ENCODE results near the gene SHB.

The SHB gene

DNA sequence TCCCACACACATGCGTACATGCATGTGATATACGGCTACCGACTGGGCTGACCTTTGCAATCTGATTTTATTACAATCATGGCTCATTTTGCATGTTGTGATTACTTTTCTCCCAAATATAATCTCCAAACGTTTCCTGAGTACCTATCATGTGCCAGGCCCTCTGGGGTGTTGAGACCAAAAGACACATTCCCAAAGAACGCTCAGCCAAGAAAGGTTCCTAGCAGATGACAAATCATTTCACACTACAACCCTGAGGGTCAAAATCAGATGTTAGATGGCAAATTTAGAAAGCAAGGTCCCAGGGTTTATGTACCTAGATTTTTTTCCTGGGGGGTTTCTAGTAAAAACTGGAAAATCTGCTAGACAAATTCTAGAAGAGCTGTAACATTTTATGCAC lies 132.7 kb downstream of the SHB start:
- ChIA-PET POLR2A (no interaction called here), CTCF (no interaction called here)

DNA sequence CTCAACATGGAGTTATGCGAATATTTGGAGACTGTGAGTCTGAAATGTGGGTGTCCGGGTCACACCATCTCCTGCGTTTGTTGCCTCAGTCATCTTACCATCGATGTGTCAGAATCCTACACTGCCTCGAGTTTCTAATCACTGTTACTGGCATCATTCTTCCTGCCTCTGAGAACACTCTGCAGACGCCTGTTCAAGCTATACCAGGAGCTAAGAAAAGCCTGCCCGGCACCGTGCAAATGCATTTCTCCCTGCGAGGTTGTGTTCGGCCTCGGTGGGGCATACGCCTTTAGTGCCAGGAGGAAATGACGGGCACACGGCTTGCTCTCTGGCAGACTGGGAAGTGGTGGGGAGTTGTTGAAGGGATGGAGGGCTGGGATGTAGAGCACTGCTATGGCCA lies 133.9 kb downstream of the SHB start:
- Histone ChIP-seq H3K27me3 (replicated peaks in 2 of 5; ENCODE audit: control insufficient read depth in 4 of 5, insufficient read depth in 5 of 5, low read length in 4 of 5) (no peaks in the 10 kb centered on the region), H3K36me3 (ENCODE audit: control insufficient read depth in 4 of 4, insufficient read depth in 4 of 4, low read length in 3 of 4) (peaks cover 0 to 2% (median 0%) of the 10 kb centered on the region in 4 experiments), H3K27ac (ENCODE audit: insufficient read depth in 1 of 2, low read depth in 1 of 2, low read length in 2 of 2, poor library complexity in 1 of 2, severe bottlenecking in 2 of 2) (no peak overlapping the region), H3K9me3 (ENCODE audit: control extremely low read depth in 1 of 5, control insufficient read depth in 4 of 5, insufficient read depth in 2 of 5, low read depth in 1 of 5, low read length in 4 of 5) (no peaks in the 10 kb centered on the region), H3K4me1 (ENCODE audit: control extremely low read depth in 1 of 4, control insufficient read depth in 4 of 4, insufficient read depth in 4 of 4, low read length in 3 of 4) (no peaks in the 10 kb centered on the region), H3K4me3 (ENCODE audit: control insufficient read depth in 1 of 7, extremely low read depth in 1 of 7, insufficient read depth in 4 of 7, low read depth in 2 of 7, low read length in 6 of 7) (no peak overlapping the region)
- CTCF ChIA-PET = interaction anchor here (0.7 to 1.3 kb wide), 2 partner anchors 52 to 57 kb away, joined by 3 read pairs; no protein-coding TSS in a partner anchor
- 94% methylated on average over 10 of the region's 14 CpGs for WGBS (ENCODE audit: insufficient coverage)
- DNase-seq = no peak
- POLR2A ChIA-PET = no interaction called here

More for the DNA sequence above, 132.7 kb downstream of the SHB start:
- no peak for DNase-seq
- no peak overlapping the region for H3K27ac ChIP-seq (ENCODE audit: insufficient read depth in 1 of 2, low read depth in 1 of 2, low read length in 2 of 2, poor library complexity in 1 of 2, severe bottlenecking in 2 of 2)
- H3K4me1 ChIP-seq (ENCODE audit: control extremely low read depth in 1 of 4, control insufficient read depth in 4 of 4, insufficient read depth in 4 of 4, low read length in 3 of 4) = no peaks in the 10 kb centered on the region
- 85% methylated on average over 3 of the region's 5 CpGs for WGBS (ENCODE audit: insufficient coverage)
- no peaks in the 10 kb centered on the region for H3K27me3 ChIP-seq (replicated peaks in 2 of 5; ENCODE audit: control insufficient read depth in 4 of 5, insufficient read depth in 5 of 5, low read length in 4 of 5)
- H3K9me3 ChIP-seq (ENCODE audit: control extremely low read depth in 1 of 5, control insufficient read depth in 4 of 5, insufficient read depth in 2 of 5, low read depth in 1 of 5, low read length in 4 of 5) = no peaks in the 10 kb centered on the region
- H3K4me3 ChIP-seq (ENCODE audit: control insufficient read depth in 1 of 7, extremely low read depth in 1 of 7, insufficient read depth in 4 of 7, low read depth in 2 of 7, low read length in 6 of 7) = no peak overlapping the region
- peaks cover 0 to 2% (median 0%) of the 10 kb centered on the region in 4 experiments for H3K36me3 ChIP-seq (ENCODE audit: control insufficient read depth in 4 of 4, insufficient read depth in 4 of 4, low read length in 3 of 4)

DNA sequence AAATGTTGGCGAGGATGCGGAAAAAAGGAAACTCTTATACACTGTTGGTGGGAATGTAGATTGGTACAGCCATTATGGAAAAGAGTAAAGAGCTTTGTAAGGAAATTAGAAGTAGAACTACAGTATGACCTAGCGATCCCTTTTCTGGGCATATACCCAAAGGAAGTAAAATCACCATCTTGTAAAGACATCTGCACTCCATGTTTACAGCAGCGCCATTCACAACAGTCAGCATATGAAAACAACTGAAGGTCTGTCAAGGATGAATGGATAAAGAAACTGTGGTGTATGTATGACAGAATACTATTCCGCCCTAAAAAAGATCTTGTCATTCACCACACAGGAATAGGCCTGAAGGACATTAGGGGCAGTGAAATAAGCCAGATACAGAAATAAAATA lies 137.4 kb downstream of the SHB start:
- Histone ChIP-seq H3K9me3 (ENCODE audit: control extremely low read depth in 1 of 5, control insufficient read depth in 4 of 5, insufficient read depth in 2 of 5, low read depth in 1 of 5, low read length in 4 of 5) (no peaks in the 10 kb centered on the region), H3K4me1 (ENCODE audit: control extremely low read depth in 1 of 4, control insufficient read depth in 4 of 4, insufficient read depth in 4 of 4, low read length in 3 of 4) (peaks cover 0 to 22% (median 12%) of the 10 kb centered on the region in 4 experiments), H3K36me3 (ENCODE audit: control insufficient read depth in 4 of 4, insufficient read depth in 4 of 4, low read length in 3 of 4) (no peaks in the 10 kb centered on the region), H3K27me3 (replicated peaks in 2 of 5; ENCODE audit: control insufficient read depth in 4 of 5, insufficient read depth in 5 of 5, low read length in 4 of 5) (no peaks in the 10 kb centered on the region), H3K27ac (ENCODE audit: insufficient read depth in 1 of 2, low read depth in 1 of 2, low read length in 2 of 2, poor library complexity in 1 of 2, severe bottlenecking in 2 of 2) (no peak overlapping the region), H3K4me3 (ENCODE audit: control insufficient read depth in 1 of 7, extremely low read depth in 1 of 7, insufficient read depth in 4 of 7, low read depth in 2 of 7, low read length in 6 of 7) (no peak overlapping the region)
- POLR2A ChIA-PET = no interaction called here
- WGBS (ENCODE audit: insufficient coverage) = no CpG with 5 or more reads among the region's 5 CpGs
- DNase-seq = no peak
- CTCF ChIA-PET = no interaction called here

DNA sequence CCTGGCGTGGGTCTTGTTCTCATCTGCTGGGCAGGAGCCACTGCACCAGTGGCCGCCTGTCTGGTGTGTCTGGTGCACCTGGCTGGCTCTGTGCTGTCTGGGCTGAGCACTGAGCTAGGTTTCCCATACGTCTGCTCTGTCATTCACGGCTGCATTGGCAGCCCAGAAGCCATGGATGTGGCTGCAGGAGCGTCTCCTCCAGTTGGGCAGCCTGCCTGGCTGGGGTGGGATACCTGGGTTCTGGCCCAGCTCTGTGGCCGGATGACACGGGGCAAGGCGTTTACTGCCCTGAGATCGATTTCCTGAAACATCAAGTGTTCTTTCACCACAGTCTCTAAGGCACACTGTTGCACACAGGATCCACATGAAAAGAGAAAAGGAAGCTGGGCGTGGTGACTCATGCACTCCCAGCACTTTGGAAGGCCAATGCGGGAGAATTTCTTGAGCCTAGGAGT lies 139.6 kb downstream of the SHB start:
- ChIA-PET CTCF (interaction anchor here (1.1 to 1.4 kb wide), 2 partner anchors 12 to 26 kb away, joined by 3 to 4 read pairs; partner anchors contain the start of gene SLC25A51), POLR2A (no interaction called here)
- Histone ChIP-seq H3K27ac (ENCODE audit: insufficient read depth in 1 of 2, low read depth in 1 of 2, low read length in 2 of 2, poor library complexity in 1 of 2, severe bottlenecking in 2 of 2) (no peak overlapping the region), H3K36me3 (ENCODE audit: control insufficient read depth in 4 of 4, insufficient read depth in 4 of 4, low read length in 3 of 4) (no peaks in the 10 kb centered on the region), H3K4me1 (ENCODE audit: control extremely low read depth in 1 of 4, control insufficient read depth in 4 of 4, insufficient read depth in 4 of 4, low read length in 3 of 4) (peaks cover 0 to 28% (median 12%) of the 10 kb centered on the region in 4 experiments), H3K9me3 (ENCODE audit: control extremely low read depth in 1 of 5, control insufficient read depth in 4 of 5, insufficient read depth in 2 of 5, low read depth in 1 of 5, low read length in 4 of 5) (no peaks in the 10 kb centered on the region), H3K4me3 (ENCODE audit: control insufficient read depth in 1 of 7, extremely low read depth in 1 of 7, insufficient read depth in 4 of 7, low read depth in 2 of 7, low read length in 6 of 7) (peak overlapping the region in 1 of 7 experiments; percentile 22), H3K27me3 (replicated peaks in 2 of 5; ENCODE audit: control insufficient read depth in 4 of 5, insufficient read depth in 5 of 5, low read length in 4 of 5) (no peaks in the 10 kb centered on the region)
- 69% methylated on average over 11 of the region's 11 CpGs for WGBS (ENCODE audit: insufficient coverage)
- peak; percentile 25 to 51 (median 40) for DNase-seq

DNA sequence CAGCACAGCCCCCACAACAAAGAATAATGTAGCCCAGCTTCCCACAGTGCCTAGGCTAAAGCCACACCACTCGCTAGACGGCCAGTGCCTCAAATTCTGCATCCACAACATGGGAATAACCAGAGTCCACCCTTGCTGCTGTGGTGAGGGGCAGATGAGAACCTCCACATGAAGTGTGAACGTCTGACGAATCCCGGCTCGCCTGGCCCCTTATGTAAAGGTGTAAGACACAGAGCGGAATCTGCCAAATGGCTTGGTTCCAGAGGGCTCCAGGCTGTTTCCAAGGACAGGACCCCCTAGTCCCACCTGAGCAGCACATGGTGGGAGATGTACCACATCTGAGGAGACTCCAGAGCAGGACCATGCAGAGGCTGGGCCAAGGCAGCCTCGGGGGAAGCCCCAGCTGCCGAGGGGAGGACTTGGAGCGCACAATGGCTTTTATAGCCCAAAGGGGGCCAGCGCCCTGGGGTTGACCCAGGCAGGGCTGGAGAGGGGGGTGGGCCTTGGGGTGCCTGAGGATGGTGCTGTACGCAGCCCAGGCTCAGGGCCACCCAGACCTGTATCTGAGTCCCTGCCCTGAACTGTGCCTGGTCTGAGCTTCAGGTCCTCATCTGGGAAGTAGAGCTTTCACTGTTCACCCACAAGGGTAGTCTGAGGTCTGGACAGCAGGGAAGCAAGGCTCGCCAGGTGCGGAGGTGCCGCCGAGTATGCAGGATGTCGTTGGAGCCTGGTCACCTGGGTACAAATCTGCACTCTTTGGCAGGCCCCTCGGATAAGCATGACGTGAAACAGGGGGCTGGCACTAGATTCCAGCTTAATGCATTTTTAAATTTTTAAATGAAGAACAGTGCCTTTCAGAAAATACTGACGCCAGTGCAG lies 140.2 kb downstream of the SHB start:
- no peak for DNase-seq
- Histone ChIP-seq H3K27me3 (replicated peaks in 2 of 5; ENCODE audit: control insufficient read depth in 4 of 5, insufficient read depth in 5 of 5, low read length in 4 of 5) (no peaks in the 10 kb centered on the region), H3K27ac (ENCODE audit: insufficient read depth in 1 of 2, low read depth in 1 of 2, low read length in 2 of 2, poor library complexity in 1 of 2, severe bottlenecking in 2 of 2) (no peak overlapping the region), H3K36me3 (ENCODE audit: control insufficient read depth in 4 of 4, insufficient read depth in 4 of 4, low read length in 3 of 4) (no peaks in the 10 kb centered on the region), H3K9me3 (ENCODE audit: control extremely low read depth in 1 of 5, control insufficient read depth in 4 of 5, insufficient read depth in 2 of 5, low read depth in 1 of 5, low read length in 4 of 5) (no peaks in the 10 kb centered on the region), H3K4me1 (ENCODE audit: control extremely low read depth in 1 of 4, control insufficient read depth in 4 of 4, insufficient read depth in 4 of 4, low read length in 3 of 4) (peaks cover 0 to 28% (median 12%) of the 10 kb centered on the region in 4 experiments), H3K4me3 (ENCODE audit: control insufficient read depth in 1 of 7, extremely low read depth in 1 of 7, insufficient read depth in 4 of 7, low read depth in 2 of 7, low read length in 6 of 7) (no peak overlapping the region)
- ChIA-PET CTCF (interaction anchor here (1.1 to 1.4 kb wide), 2 partner anchors 13 to 26 kb away, joined by 3 to 4 read pairs; partner anchors contain the start of gene SLC25A51), POLR2A (no interaction called here)
- WGBS (ENCODE audit: insufficient coverage) = 96% methylated on average over 20 of the region's 20 CpGs

DNA sequence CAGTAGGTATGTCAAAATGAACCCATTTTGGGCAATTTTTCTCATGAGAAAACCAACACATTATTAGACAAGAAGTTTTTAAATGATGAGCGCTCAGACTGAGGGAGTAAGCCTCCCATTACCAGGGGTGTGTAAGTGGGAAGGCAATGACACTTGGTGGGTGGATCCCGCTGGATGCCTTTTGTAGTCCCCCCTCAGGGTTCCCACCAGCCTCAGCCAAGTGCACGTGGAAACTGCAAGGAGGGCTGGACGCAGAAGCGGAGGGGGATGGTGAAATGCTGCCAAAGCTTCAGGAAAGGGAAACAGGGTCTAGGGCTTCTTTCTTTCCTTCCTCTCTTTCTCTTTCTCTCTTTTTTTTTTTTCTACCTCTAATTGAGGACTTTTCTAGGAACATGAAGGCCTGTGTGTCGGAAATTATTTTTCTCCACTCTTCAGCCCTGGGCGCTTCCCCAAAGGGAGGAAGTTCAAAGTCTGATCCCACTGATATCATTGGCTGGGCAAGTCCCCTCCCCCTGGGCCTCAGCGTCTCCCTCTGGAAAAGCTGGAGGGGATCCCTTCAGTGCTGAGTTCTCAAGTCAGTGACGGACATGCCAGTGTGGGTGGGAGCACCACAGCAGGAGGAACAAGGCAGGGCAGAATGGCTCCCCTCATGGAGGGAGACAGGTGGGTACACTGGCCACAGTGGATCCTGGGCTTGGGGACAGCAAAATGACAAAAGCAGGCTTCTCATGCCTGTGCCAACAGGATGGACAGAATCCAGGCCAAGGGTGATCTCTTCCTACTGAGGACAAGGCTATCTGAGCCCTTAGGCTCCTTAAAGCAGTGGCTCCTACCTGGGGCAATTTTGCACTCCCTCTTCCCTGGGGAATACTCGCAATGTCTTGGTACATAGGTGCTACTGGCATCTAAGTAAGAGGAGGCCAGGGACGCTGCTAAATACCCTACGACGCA lies 141.2 kb downstream of the SHB start:
- WGBS (ENCODE audit: insufficient coverage) = 94% methylated on average over 6 of the region's 13 CpGs
- peaks cover 0 to 28% (median 12%) of the 10 kb centered on the region in 4 experiments for H3K4me1 ChIP-seq (ENCODE audit: control extremely low read depth in 1 of 4, control insufficient read depth in 4 of 4, insufficient read depth in 4 of 4, low read length in 3 of 4)
- CTCF ChIA-PET = interaction anchor here (1.5 to 4.9 kb wide), 2 partner anchors 13 to 336 kb away, joined by 5 to 27 read pairs; no protein-coding TSS in a partner anchor
- no peaks in the 10 kb centered on the region for H3K27me3 ChIP-seq (replicated peaks in 2 of 5; ENCODE audit: control insufficient read depth in 4 of 5, insufficient read depth in 5 of 5, low read length in 4 of 5)
- no peaks in the 10 kb centered on the region for H3K36me3 ChIP-seq (ENCODE audit: control insufficient read depth in 4 of 4, insufficient read depth in 4 of 4, low read length in 3 of 4)
- H3K27ac ChIP-seq (ENCODE audit: insufficient read depth in 1 of 2, low read depth in 1 of 2, low read length in 2 of 2, poor library complexity in 1 of 2, severe bottlenecking in 2 of 2) = no peak overlapping the region
- H3K4me3 ChIP-seq (ENCODE audit: control insufficient read depth in 1 of 7, extremely low read depth in 1 of 7, insufficient read depth in 4 of 7, low read depth in 2 of 7, low read length in 6 of 7) = no peak overlapping the region
- POLR2A ChIA-PET = interaction anchor here (0.6 kb wide), 1 partner anchor 126 kb away, joined by 4 read pairs; no protein-coding TSS in a partner anchor
- no peaks in the 10 kb centered on the region for H3K9me3 ChIP-seq (ENCODE audit: control extremely low read depth in 1 of 5, control insufficient read depth in 4 of 5, insufficient read depth in 2 of 5, low read depth in 1 of 5, low read length in 4 of 5)
- no peak for DNase-seq
